AG09309 (cell line): ENCODE results near the gene EIF5A2.

Experiments
- DNase-seq: peaks from one replicate; pipeline ENCODE4 v3.0.0-alpha.2; 2010; ENCODE audit warnings: low read depth
- H3K4me3 ChIP-seq: 2 replicates; pipeline ENCODE4 v1.5.1; 2011; ENCODE audit warnings: mild to moderate bottlenecking, low read depth, low read length, moderate library complexity; ENCODE audit not compliant: control insufficient read depth
- TF ChIP-seq, protein P1 (sequence below): IDR thresholded peaks from 2 replicates; pipeline ENCODE4 v1.5.1; 2011; ENCODE audit warnings: mild to moderate bottlenecking, low read depth, low read length, inconsistent platforms; ENCODE audit not compliant: insufficient read depth, control insufficient read depth; ENCODE audit errors: missing control alignments

EIF5A2 gene

DNA sequence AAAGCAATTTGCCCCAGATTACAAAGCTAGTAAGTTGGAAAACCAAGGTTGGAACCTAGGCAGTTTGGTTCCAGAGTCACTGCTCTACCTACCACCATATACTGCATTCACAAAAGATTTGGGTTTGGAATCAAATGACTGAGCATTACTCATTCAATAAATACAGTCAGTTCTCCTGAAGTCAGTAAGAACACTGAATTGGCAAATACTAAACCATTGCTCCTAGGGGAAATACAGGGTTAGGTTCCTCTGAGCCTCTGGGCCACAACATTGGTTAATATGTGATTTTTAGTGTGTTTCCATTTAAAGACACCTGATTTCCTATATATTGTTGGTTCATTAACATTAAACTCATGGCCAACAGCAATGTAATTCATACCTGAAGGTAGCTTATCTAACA lies 2.1 kb upstream of the EIF5A2 start:
- no peak for DNase-seq
- TF ChIP-seq, protein P1, sequence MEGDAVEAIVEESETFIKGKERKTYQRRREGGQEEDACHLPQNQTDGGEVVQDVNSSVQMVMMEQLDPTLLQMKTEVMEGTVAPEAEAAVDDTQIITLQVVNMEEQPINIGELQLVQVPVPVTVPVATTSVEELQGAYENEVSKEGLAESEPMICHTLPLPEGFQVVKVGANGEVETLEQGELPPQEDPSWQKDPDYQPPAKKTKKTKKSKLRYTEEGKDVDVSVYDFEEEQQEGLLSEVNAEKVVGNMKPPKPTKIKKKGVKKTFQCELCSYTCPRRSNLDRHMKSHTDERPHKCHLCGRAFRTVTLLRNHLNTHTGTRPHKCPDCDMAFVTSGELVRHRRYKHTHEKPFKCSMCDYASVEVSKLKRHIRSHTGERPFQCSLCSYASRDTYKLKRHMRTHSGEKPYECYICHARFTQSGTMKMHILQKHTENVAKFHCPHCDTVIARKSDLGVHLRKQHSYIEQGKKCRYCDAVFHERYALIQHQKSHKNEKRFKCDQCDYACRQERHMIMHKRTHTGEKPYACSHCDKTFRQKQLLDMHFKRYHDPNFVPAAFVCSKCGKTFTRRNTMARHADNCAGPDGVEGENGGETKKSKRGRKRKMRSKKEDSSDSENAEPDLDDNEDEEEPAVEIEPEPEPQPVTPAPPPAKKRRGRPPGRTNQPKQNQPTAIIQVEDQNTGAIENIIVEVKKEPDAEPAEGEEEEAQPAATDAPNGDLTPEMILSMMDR, result no peak
- H3K4me3 ChIP-seq, result no peak overlapping the region

DNA sequence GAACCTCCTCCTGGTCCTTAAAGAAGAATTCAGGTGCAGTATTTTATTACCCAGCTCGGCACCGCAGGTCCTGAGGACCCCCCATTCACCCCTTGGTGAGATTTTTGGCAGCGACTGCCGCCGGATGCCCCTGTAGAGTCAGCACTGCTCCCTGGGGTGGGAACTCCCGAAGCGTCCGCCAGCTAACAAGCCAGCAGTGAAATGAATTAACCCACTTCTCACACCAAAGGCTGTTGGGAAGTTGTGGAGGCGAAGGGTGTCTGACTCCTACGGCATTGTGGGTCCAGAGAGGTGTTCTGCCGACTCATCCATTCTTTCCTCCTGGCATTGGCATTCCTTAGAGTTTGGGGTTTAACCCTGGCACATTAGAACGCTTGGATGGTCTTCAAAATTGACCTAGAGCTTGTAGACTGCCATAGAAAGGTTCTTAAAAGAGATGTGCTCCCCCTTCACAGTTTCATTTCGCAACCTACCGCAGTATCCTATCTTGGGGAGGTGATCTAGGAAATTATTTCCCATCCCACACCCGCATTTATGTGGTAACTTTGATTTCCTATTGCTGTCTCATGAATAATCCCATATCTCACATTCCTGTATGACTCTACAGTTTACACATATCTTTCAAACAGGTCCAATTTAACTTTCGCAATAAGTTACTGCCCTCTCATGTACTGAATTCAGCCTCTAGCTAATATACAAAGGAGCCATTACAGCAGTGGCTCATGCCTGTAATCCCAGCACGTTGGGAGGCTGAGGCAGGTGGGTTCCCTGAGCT lies 879 bp upstream of the EIF5A2 start:
- TF ChIP-seq, protein P1, result no peak
- H3K4me3 ChIP-seq, result no peak overlapping the region
- peak; percentile 92 for DNase-seq

DNA sequence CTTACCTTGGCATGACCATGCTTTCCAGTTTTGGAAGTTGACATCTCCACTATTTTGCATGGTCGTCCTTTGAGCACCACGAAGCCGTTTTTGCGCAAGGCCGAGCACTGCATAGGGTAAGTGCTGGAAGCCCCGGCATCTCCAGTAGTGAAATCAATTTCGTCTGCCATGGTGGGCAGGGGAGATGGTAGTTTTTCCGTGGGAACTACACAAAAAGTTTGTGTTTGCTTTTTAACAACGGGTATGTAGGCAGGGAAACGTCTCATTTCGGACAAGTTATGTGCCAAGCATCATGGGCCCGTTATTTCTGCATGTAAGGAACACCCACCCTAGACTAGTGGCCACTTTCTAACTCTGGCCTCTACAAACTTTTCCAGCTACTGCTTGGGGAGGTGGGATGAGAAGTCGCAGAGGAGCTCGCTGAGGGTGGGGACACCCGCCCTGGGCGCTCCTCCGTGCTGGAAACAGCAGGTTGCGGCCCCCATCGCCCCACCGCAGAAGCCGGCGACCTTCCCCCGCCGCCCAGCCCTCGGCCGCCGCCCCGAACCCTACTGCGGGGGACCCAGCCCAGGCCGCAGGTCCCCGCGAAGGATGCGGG lies 701 bp downstream of the EIF5A2 start:
- H3K4me3 ChIP-seq, result peak overlapping the region; percentile 88
- no peak for DNase-seq
- TF ChIP-seq, protein P1, result no peak

DNA sequence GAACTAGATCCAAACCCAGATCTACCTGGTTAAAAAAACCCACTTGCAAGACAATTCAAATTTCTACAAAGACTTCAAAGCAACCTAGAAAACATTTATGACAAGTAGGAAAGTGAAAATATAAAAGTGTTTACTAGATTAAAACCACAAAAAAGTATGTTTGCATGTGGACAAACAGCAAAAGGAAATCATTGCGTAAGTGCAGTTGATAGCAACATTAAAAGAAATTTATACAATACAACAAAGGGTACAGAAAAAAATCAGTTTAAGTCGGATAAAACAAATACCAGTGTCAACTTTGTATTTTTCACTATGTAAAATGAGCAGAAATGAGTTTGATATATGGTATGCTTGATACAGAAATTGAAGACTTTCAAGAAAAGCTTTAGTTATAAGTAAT lies 2.6 kb downstream of the EIF5A2 start:
- TF ChIP-seq, protein P1, result no peak
- no peak for DNase-seq
- no peak overlapping the region for H3K4me3 ChIP-seq

DNA sequence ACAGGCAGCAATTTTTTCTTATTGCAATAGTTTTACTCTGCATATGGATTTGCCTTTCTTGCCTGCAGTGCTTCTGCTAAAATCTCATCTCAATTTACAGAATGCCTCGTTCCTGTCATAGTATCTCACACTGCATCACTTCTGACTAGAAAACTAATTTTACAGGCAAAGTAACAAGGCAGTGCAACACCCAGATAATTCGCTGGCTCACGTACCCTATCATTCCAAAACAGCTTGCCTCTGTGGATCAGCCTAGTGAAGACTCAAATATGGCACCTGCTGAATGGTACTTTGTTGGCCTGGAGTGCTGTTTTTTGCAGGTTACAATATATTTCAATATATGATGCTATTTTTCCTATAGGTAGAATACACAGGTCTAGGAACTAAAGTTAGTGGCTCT lies 5.3 kb downstream of the EIF5A2 start:
- DNase-seq, result no peak
- H3K4me3 ChIP-seq, result no peak overlapping the region
- TF ChIP-seq, protein P1, result no peak

DNA sequence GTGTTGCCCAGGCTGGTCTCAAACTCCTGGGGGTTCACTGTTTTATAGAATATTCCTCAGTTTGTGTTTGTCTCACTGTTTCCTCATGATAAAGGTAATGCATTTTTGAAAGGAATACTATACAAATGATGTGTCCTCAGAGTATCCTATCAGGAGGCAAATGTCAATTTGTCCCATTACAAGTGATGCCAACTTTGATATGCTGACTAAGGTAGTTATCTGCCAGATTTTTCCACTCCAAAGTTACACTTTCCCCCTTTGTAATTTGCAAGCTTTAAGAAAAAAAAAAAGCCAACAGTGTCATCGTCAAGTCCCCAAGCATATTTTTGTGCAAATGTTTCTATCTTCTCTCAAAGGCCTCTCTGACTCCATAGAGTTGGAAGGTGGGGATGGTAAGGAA lies 9.0 kb downstream of the EIF5A2 start:
- no peak for DNase-seq
- TF ChIP-seq, protein P1, result no peak
- H3K4me3 ChIP-seq, result no peak overlapping the region
